ENCODE data around the gene NPTX1. TPM values are rescaled to one million over a fixed set of nuclear protein-coding genes. Genes with fewer than 3 reads are reported as not detected.

The NPTX1 gene
- polyA plus RNA-seq, 1 donor from 2014 or later: 0.56 TPM

- Histone ChIP-seq H3K9ac (ENCODE audit: low read length) (no peak overlapping the region), H3F3A (ENCODE audit: insufficient read depth, low read length, poor library complexity, severe bottlenecking) (no peaks in the 10 kb centered on the region), H3K36me3 (ENCODE audit: insufficient read depth, low read length) (no peaks in the 10 kb centered on the region), H4K20me1 (ENCODE audit: insufficient read depth) (no peaks in the 10 kb centered on the region), H3K27ac (ENCODE audit: low read length) (no peak overlapping the region), H3K4me2 (ENCODE audit: low read length) (no peak overlapping the region), H2AFZ (ENCODE audit: low read depth, low read length) (no peak overlapping the region), H3K4me3 (ENCODE audit: low read length) (no peak overlapping the region), H3K9me2 (ENCODE audit: insufficient read depth, low read length) (no peaks in the 10 kb centered on the region), H3K79me2 (replicated peaks; ENCODE audit: insufficient read depth, low read length) (no peaks in the 10 kb centered on the region), H3K27me3 (ENCODE audit: insufficient read depth, low read depth, low read length) (no peaks in the 10 kb centered on the region), H3K9me3 (ENCODE audit: low read length) (no peaks in the 10 kb centered on the region)
- no peak for TF ChIP-seq REST (IDR thresholded peaks at IDR 0.05; ENCODE audit: borderline replicate concordance)
- TF ChIP-seq MXI1 (conservative IDR thresholded peaks at IDR 0.05; ENCODE audit: poor library complexity, severe bottlenecking): no peak
- TF ChIP-seq EP300 (conservative IDR thresholded peaks at IDR 0.05; ENCODE audit: poor library complexity, severe bottlenecking): no peak
- no peak for TF ChIP-seq POLR2AphosphoS5 (IDR thresholded peaks at IDR 0.05)
- TF ChIP-seq EZH2 (IDR thresholded peaks at IDR 0.05; ENCODE audit: borderline replicate concordance, insufficient read depth, low read length, poor library complexity, severe bottlenecking): no peak
- TF ChIP-seq TAF1 (IDR thresholded peaks at IDR 0.05; ENCODE audit: low read depth): no peak
- no peak for TF ChIP-seq SMC3 (conservative IDR thresholded peaks at IDR 0.05; ENCODE audit: poor library complexity)
- TF ChIP-seq RAD21 (conservative IDR thresholded peaks at IDR 0.05): no peak
- TF ChIP-seq, protein P1, sequence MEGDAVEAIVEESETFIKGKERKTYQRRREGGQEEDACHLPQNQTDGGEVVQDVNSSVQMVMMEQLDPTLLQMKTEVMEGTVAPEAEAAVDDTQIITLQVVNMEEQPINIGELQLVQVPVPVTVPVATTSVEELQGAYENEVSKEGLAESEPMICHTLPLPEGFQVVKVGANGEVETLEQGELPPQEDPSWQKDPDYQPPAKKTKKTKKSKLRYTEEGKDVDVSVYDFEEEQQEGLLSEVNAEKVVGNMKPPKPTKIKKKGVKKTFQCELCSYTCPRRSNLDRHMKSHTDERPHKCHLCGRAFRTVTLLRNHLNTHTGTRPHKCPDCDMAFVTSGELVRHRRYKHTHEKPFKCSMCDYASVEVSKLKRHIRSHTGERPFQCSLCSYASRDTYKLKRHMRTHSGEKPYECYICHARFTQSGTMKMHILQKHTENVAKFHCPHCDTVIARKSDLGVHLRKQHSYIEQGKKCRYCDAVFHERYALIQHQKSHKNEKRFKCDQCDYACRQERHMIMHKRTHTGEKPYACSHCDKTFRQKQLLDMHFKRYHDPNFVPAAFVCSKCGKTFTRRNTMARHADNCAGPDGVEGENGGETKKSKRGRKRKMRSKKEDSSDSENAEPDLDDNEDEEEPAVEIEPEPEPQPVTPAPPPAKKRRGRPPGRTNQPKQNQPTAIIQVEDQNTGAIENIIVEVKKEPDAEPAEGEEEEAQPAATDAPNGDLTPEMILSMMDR (IDR thresholded peaks at IDR 0.05; ENCODE audit: poor library complexity, severe bottlenecking): no peak
Measured at GRCh38 chr17:80518392-80518791, 42.0 kb upstream of the NPTX1 start.

- Histone ChIP-seq H3K27me3 (ENCODE audit: insufficient read depth, low read depth, low read length) (no peaks in the 10 kb centered on the region), H3K27ac (ENCODE audit: low read length) (no peak overlapping the region), H3K36me3 (ENCODE audit: insufficient read depth, low read length) (no peaks in the 10 kb centered on the region), H3K79me2 (replicated peaks; ENCODE audit: insufficient read depth, low read length) (no peaks in the 10 kb centered on the region), H3K9me2 (ENCODE audit: insufficient read depth, low read length) (no peaks in the 10 kb centered on the region), H3K9me3 (ENCODE audit: low read length) (no peaks in the 10 kb centered on the region), H3F3A (ENCODE audit: insufficient read depth, low read length, poor library complexity, severe bottlenecking) (no peaks in the 10 kb centered on the region), H3K4me2 (ENCODE audit: low read length) (no peak overlapping the region), H4K20me1 (ENCODE audit: insufficient read depth) (no peaks in the 10 kb centered on the region), H3K9ac (ENCODE audit: low read length) (no peak overlapping the region), H2AFZ (ENCODE audit: low read depth, low read length) (no peak overlapping the region), H3K4me3 (ENCODE audit: low read length) (no peak overlapping the region)
- no peak for TF ChIP-seq RAD21 (conservative IDR thresholded peaks at IDR 0.05)
- TF ChIP-seq POLR2AphosphoS5 (IDR thresholded peaks at IDR 0.05): no peak
- TF ChIP-seq SMC3 (conservative IDR thresholded peaks at IDR 0.05; ENCODE audit: poor library complexity): no peak
- TF ChIP-seq REST (IDR thresholded peaks at IDR 0.05; ENCODE audit: borderline replicate concordance): no peak
- TF ChIP-seq EP300 (conservative IDR thresholded peaks at IDR 0.05; ENCODE audit: poor library complexity, severe bottlenecking): no peak
- no peak for TF ChIP-seq MXI1 (conservative IDR thresholded peaks at IDR 0.05; ENCODE audit: poor library complexity, severe bottlenecking)
- TF ChIP-seq TAF1 (IDR thresholded peaks at IDR 0.05; ENCODE audit: low read depth): no peak
Measured at GRCh38 chr17:80517641-80518040, 41.2 kb upstream of the NPTX1 start.

All from neural cell (in vitro differentiated cells).